VCaP (cell line): ENCODE data around the gene C2orf42.
A peak's percentile ranks its signal among the peaks of the same experiment; 100 is the strongest.

Experiments used
- H3K27ac ChIP-seq: fragments of 450-650 bp; 2 replicates; pipeline ENCODE4 v1.5.1; 2017
- CTCF ChIP-seq: fragments of 450-650 bp; conservative IDR thresholded peaks from 2 replicates; pipeline ENCODE4 v1.5.1; 2017; ENCODE audit warnings: mild to moderate bottlenecking, moderate library complexity

The C2orf42 gene

DNA sequence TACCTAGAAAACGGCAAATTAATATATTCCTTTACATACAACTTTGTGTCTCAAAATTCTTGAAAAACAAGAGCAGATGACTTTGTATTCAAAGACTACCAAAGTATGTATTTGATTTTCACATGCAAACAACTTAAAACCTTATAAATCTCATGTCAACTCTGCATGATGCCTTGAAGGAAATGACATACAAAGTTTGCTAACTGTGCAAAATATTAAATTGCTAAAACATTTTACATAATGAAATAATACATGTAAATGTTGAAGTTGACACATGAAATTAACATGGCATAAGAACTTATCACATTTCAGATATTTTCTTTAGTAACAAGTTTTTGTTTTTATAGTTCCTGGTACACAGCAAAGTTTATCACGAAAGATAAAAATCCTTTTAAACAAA, 20.8 kb upstream of the C2orf42 start:
- H3K27ac ChIP-seq: peak overlapping the region; percentile 75

DNA sequence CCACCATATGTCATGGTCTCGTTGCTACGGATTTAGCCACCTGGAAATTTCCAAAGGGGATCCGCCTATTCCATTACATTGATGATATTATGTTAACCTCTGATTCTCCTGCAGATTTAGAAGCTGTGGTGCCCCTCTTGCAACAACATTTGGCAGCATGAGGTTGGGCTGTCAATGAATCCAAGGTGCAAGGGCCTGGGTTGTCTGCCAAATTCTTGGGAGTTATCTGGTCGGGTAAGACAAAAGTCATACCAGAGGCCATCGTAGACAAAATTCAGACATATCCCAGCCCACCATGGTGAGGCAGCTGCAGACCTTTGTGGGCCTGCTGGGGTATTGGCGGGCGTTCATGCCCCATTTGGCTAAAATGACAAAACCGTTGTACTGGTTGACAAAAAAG, 13.6 kb upstream of the C2orf42 start:
- no peak overlapping the region for H3K27ac ChIP-seq
- TF ChIP-seq CTCF: no peak

More for the DNA sequence above, 20.8 kb upstream of the C2orf42 start:
- no peak for TF ChIP-seq CTCF

GRCh38 chr2:70203086-70203485, 12.3 kb upstream of the C2orf42 start:
- no peak for TF ChIP-seq CTCF
- H3K27ac ChIP-seq: peak overlapping the region; percentile 66

GRCh38 chr2:70202236-70202806, 11.5 kb upstream of the C2orf42 start:
- no peak for TF ChIP-seq CTCF
- peak overlapping the region; percentile 66 for H3K27ac ChIP-seq

GRCh38 chr2:70201831-70202230, 11.0 kb upstream of the C2orf42 start:
- peak overlapping the region; percentile 66 for H3K27ac ChIP-seq
- TF ChIP-seq CTCF: no peak

- no peak for TF ChIP-seq CTCF
- peak overlapping the region; percentile 66; the same call in 1 of the 2 replicates for H3K27ac ChIP-seq
These were observed 10.5 kb upstream of the C2orf42 start for GRCh38 chr2:70201225-70201768.

GRCh38 chr2:70199320-70199864, 8.6 kb upstream of the C2orf42 start:
- no peak overlapping the region for H3K27ac ChIP-seq
- no peak; the same call in 1 of the 2 replicates for TF ChIP-seq CTCF
